CD4-positive, alpha-beta T cell treated with Interferon alpha-2 for 1 hour (primary cell): ENCODE measurements around the gene EXOC6.
"Not testable (repeated sequence)": the region's sequence is repeated elsewhere in the genome, so short reads cannot be mapped to it uniquely, and the experiment has no call there.

ENCODE experiments used
- DNase-seq, 2 donors: peaks; one replicate each; pipeline ENCODE4 v3.0.0-alpha.2; 2020 to 2022

EXOC6 gene

GRCh38 chr10:92880917-92881316, 32.6 kb downstream of the EXOC6 start:
- no peak for DNase-seq

GRCh38 chr10:92886334-92886961, 38.1 kb downstream of the EXOC6 start:
- DNase-seq, result no peak

GRCh38 chr10:92890471-92890870, 42.2 kb downstream of the EXOC6 start:
- DNase-seq, result no peak

GRCh38 chr10:92891885-92892690, 43.8 kb downstream of the EXOC6 start:
- DNase-seq, result no peak

- no peak for DNase-seq
These were observed 44.4 kb downstream of the EXOC6 start for GRCh38 chr10:92892691-92893054.

- DNase-seq, result no peak
These were observed 45.8 kb downstream of the EXOC6 start for GRCh38 chr10:92894081-92894655.

GRCh38 chr10:92897916-92898315, 49.6 kb downstream of the EXOC6 start:
- no peak for DNase-seq

- DNase-seq, result peak; percentile 43 to 81
These were observed 53.5 kb downstream of the EXOC6 start for GRCh38 chr10:92901819-92902251.

- DNase-seq, result no peak
These were observed 55.3 kb downstream of the EXOC6 start for GRCh38 chr10:92903633-92904032.

- DNase-seq, result no peak
These were observed 59.0 kb downstream of the EXOC6 start for GRCh38 chr10:92907280-92907679.

GRCh38 chr10:92912631-92913030, 64.3 kb downstream of the EXOC6 start:
- not testable (repeated sequence) for DNase-seq

GRCh38 chr10:92913973-92914372, 65.7 kb downstream of the EXOC6 start:
- no peak for DNase-seq

- peak; percentile 18 to 54 for DNase-seq
These were observed 66.4 kb downstream of the EXOC6 start for GRCh38 chr10:92914478-92915325.

- DNase-seq, result no peak
These were observed 67.6 kb downstream of the EXOC6 start for GRCh38 chr10:92915892-92916291.

GRCh38 chr10:92916433-92916832, 68.1 kb downstream of the EXOC6 start:
- DNase-seq, result no peak

GRCh38 chr10:92918603-92919002, 70.3 kb downstream of the EXOC6 start:
- no peak for DNase-seq

- no peak for DNase-seq
These were observed 72.5 kb downstream of the EXOC6 start for GRCh38 chr10:92920866-92921265.

- no peak for DNase-seq
These were observed 75.1 kb downstream of the EXOC6 start for GRCh38 chr10:92923416-92923815.

- no peak for DNase-seq
These were observed 81.6 kb downstream of the EXOC6 start for GRCh38 chr10:92929896-92930295.

- no peak for DNase-seq
These were observed 83.3 kb downstream of the EXOC6 start for GRCh38 chr10:92931597-92931996.

GRCh38 chr10:92937876-92938275, 89.6 kb downstream of the EXOC6 start:
- DNase-seq, result no peak

GRCh38 chr10:92938841-92939240, 90.5 kb downstream of the EXOC6 start:
- DNase-seq, result peak in 1 of 2 donors; percentile 7

GRCh38 chr10:92942226-92942625, 93.9 kb downstream of the EXOC6 start:
- DNase-seq, result no peak
